Activated naive CD4-positive, alpha-beta T cell treated with anti-CD3 and anti-CD28 coated beads, Interleukin-2, amount 10 ng/mL, durations not matched to agents 7 days and 5 days (primary cell): Measurements from ENCODE around the gene CPM.
A peak's percentile ranks its signal among the peaks of the same experiment; 100 is the strongest.

Experiments used
- CTCF ChIA-PET: fragments of 350-600 bp; sonication (Branson Sonifier 250); formaldehyde crosslinking; loops from one replicate; lab custom pipeline; 2021; ENCODE audit warnings: antibody characterized with exemption; lab: Charles Lee
- DNase-seq: peaks from one replicate; pipeline ENCODE4 v3.0.0-alpha.2; 2020
- H3K27ac Mint-ChIP-seq: one replicate; pipeline ENCODE4 v1.8.0; 2021; ENCODE audit warnings: mild to moderate bottlenecking, moderate library complexity, mixed read lengths
- H3K27me3 Mint-ChIP-seq: one replicate; pipeline ENCODE4 v1.8.0; 2021; ENCODE audit warnings: mild to moderate bottlenecking, mixed read lengths
- H3K36me3 Mint-ChIP-seq: one replicate; pipeline ENCODE4 v1.8.0; 2021; ENCODE audit warnings: mixed read lengths
- H3K4me1 Mint-ChIP-seq: one replicate; pipeline ENCODE4 v1.8.0; 2021; ENCODE audit warnings: mixed read lengths
- H3K4me3 Mint-ChIP-seq: one replicate; pipeline ENCODE4 v1.8.0; 2021; ENCODE audit warnings: mild to moderate bottlenecking, moderate library complexity, mixed read lengths
- H3K9me3 Mint-ChIP-seq: one replicate; pipeline ENCODE4 v1.8.0; 2021; ENCODE audit warnings: mixed read lengths

The CPM gene

DNA sequence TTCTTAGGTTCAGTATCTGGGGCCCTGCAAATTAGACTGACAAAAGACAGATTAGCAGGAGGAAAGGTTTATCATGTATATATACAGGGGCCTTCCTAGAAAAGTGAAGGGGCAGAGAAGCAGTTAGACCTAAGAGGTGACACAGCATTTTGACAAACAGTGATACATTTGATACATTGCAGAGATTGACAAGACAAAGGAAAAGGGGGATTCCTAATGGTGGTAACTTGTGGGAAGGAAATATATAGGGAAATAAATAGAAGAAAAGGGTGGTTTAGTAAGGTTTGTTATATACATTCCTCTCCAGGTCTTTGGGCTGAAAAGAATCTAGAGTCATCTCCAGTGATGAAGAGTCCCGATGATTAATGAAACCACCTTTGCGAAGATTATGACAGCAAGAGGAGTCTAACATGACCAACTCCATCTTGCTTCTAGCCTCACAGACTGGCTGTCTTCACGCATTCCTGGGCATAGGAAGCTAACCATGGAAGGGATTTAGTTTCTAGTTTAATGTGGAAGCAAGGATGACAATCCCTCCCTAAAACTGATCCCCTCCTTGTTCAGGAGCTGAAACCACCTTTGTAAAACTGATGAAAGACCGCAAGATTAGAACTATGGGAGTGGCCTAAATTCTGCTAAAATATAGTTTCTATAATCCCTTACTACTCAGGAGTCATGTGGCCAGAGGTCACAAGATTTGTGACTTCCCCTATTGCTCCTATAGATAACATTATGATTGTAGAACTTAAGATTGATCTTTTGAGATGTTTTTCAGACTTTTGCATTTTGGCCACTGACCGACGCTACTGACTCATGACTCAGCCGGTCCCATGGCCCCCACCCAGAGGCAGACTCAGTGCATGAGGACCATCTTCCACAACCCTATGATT is 31.1 kb upstream of the CPM start:
- CTCF ChIA-PET: no interaction called here
- Mint-ChIP-seq H3K9me3 (peaks cover 4% of the 10 kb centered on the region), H3K4me3 (no peak overlapping the region), H3K27ac (no peak overlapping the region), H3K4me1 (peaks cover 7% of the 10 kb centered on the region), H3K36me3 (no peaks in the 10 kb centered on the region), H3K27me3 (no peaks in the 10 kb centered on the region)
- no peak for DNase-seq

- H3K27ac Mint-ChIP-seq: no peak overlapping the region
- H3K36me3 Mint-ChIP-seq: peaks cover 1% of the 10 kb centered on the region
- no peak overlapping the region for H3K4me3 Mint-ChIP-seq
- CTCF ChIA-PET: no interaction called here
- H3K4me1 Mint-ChIP-seq: peaks cover 16% of the 10 kb centered on the region
- peaks cover 6% of the 10 kb centered on the region for H3K9me3 Mint-ChIP-seq
- no peak for DNase-seq
- H3K27me3 Mint-ChIP-seq: no peaks in the 10 kb centered on the region
Measured at GRCh38 chr12:68962877-68963855, 30.2 kb upstream of the CPM start.

DNA sequence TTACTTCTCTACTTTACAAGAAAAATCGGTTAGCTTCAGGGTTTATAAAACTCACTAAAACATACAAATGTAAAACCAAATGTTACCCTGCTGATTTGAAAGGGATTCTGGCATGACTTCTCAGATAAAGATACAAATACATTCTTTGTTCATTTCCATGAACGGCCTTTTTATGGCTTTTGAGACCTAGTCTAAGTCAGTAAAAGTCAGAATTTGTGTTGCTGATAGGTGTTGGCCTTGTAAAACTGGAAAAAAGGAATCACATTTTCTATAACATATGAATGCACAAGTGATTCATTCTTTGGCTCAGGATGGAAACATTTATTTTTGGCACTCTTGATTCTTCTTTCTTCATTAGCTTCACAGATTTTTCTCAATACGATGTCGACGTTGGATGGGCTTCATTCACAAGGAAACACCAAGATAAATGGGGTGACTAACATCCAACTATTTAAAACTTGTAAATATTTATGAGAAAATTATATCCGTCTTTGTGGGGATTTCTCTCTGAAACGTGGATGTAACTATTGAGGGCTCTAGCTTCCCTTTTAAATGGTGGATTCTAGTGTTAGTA is 27.0 kb upstream of the CPM start:
- Mint-ChIP-seq H3K27me3 (no peaks in the 10 kb centered on the region), H3K4me3 (no peak overlapping the region), H3K27ac (no peak overlapping the region), H3K9me3 (peaks cover 11% of the 10 kb centered on the region), H3K4me1 (peaks cover 23% of the 10 kb centered on the region), H3K36me3 (peaks cover 1% of the 10 kb centered on the region)
- CTCF ChIA-PET: interaction anchor here (0.6 to 1.5 kb wide), 2 partner anchors 41 to 110 kb away, joined by 3 to 4 read pairs; no protein-coding TSS in a partner anchor
- no peak for DNase-seq

- Mint-ChIP-seq H3K4me3 (no peak overlapping the region), H3K27ac (no peak overlapping the region), H3K27me3 (no peaks in the 10 kb centered on the region), H3K4me1 (peaks cover 23% of the 10 kb centered on the region), H3K36me3 (peaks cover 1% of the 10 kb centered on the region), H3K9me3 (peaks cover 11% of the 10 kb centered on the region)
- no peak for DNase-seq
- CTCF ChIA-PET: interaction anchor here (0.6 to 1.5 kb wide), 3 partner anchors 42 to 111 kb away, joined by 3 to 4 read pairs (median 3); no protein-coding TSS in a partner anchor
Measured at GRCh38 chr12:68959143-68959858, 26.3 kb upstream of the CPM start.

DNA sequence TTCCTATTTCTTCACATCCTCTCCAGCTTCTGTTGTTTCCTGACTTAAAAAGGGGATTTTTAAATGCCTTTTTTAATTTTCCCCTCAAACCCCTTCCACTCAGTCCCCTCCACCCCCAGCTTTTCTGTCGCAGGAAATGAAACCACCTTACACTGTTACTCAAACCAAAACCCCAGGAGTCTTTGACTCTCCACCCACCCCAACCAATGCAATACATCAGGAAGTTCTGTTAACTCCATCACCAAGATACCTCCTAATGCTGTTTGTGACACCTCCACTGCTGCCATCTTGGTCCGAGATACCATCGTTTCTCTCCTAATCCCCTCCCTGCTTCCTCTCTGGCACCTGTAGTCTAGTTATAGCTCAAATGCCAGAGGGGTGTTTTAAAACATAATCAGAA is 25.4 kb upstream of the CPM start:
- peaks cover 11% of the 10 kb centered on the region for H3K9me3 Mint-ChIP-seq
- peaks cover 23% of the 10 kb centered on the region for H3K4me1 Mint-ChIP-seq
- peak overlapping the region; percentile 72 for H3K27ac Mint-ChIP-seq
- DNase-seq: peak; percentile 37
- H3K36me3 Mint-ChIP-seq: peaks cover 1% of the 10 kb centered on the region
- H3K27me3 Mint-ChIP-seq: no peaks in the 10 kb centered on the region
- H3K4me3 Mint-ChIP-seq: no peak overlapping the region
- CTCF ChIA-PET: interaction anchor here (1.5 kb wide), 1 partner anchor 94 kb away, joined by 3 read pairs; no protein-coding TSS in a partner anchor

GRCh38 chr12:68957273-68957672 is 24.3 kb upstream of the CPM start:
- no peak overlapping the region for H3K4me3 Mint-ChIP-seq
- peaks cover 23% of the 10 kb centered on the region for H3K4me1 Mint-ChIP-seq
- no peaks in the 10 kb centered on the region for H3K27me3 Mint-ChIP-seq
- H3K9me3 Mint-ChIP-seq: peaks cover 9% of the 10 kb centered on the region
- CTCF ChIA-PET: no interaction called here
- peaks cover 1% of the 10 kb centered on the region for H3K36me3 Mint-ChIP-seq
- DNase-seq: no peak
- no peak overlapping the region for H3K27ac Mint-ChIP-seq

DNA sequence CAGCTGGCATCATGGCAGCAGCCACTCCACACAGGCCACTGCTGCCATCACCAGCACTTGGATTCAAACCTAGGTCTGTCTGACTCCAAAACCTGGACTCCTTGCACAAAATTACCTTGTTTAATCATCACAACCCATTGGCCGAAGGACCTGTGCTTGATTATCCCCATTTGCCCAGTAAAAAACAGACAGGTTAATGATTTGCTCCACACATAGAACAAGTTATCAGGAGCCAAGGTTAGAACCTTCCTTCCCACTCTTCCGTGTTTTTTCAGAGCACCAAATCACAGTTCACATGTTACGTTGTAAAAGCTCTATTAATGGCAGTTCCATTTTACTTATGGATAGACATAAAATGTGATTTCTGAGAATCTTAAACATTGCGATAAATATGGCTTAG is 23.5 kb upstream of the CPM start:
- H3K27ac Mint-ChIP-seq: no peak overlapping the region
- DNase-seq: no peak
- no peaks in the 10 kb centered on the region for H3K27me3 Mint-ChIP-seq
- peaks cover 1% of the 10 kb centered on the region for H3K36me3 Mint-ChIP-seq
- peaks cover 9% of the 10 kb centered on the region for H3K9me3 Mint-ChIP-seq
- H3K4me1 Mint-ChIP-seq: peaks cover 23% of the 10 kb centered on the region
- no peak overlapping the region for H3K4me3 Mint-ChIP-seq
- CTCF ChIA-PET: no interaction called here

- peaks cover 1% of the 10 kb centered on the region for H3K36me3 Mint-ChIP-seq
- DNase-seq: no peak
- H3K9me3 Mint-ChIP-seq: peaks cover 7% of the 10 kb centered on the region
- no peak overlapping the region for H3K4me3 Mint-ChIP-seq
- CTCF ChIA-PET: no interaction called here
- no peaks in the 10 kb centered on the region for H3K27me3 Mint-ChIP-seq
- peaks cover 22% of the 10 kb centered on the region for H3K4me1 Mint-ChIP-seq
- H3K27ac Mint-ChIP-seq: no peak overlapping the region
Measured at GRCh38 chr12:68954811-68955210, 21.8 kb upstream of the CPM start.

GRCh38 chr12:68953536-68953935 is 20.6 kb upstream of the CPM start:
- Mint-ChIP-seq H3K36me3 (peaks cover 1% of the 10 kb centered on the region), H3K27ac (no peak overlapping the region)
- CTCF ChIA-PET: no interaction called here

DNA sequence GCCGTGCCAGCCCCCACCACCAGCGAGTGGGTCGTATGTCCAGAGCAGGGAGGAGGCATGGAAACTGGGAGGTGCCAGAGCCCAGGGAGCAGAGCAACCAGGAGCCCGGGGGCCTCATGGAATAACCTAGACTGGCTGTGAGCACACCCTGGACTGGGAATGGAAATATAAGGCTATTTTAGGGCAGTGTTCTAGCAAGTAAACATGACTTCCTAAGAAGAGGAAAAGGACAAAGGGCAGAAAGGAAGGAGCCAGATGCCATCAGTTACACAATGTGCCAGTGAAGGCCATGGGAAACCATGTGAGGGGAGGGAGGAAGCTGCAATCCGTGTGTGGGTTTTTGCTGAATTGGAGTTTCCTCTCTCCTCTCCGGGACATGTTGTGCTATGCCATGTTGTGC is 18.7 kb upstream of the CPM start:
- Mint-ChIP-seq H3K27me3 (no peaks in the 10 kb centered on the region), H3K9me3 (peaks cover 4% of the 10 kb centered on the region), H3K27ac (no peak overlapping the region), H3K4me1 (no peaks in the 10 kb centered on the region), H3K36me3 (no peaks in the 10 kb centered on the region), H3K4me3 (no peak overlapping the region)
- CTCF ChIA-PET: interaction anchor here (0.9 to 1.4 kb wide), 2 partner anchors 15 to 19 kb away, joined by 3 to 5 read pairs; no protein-coding TSS in a partner anchor
- no peak for DNase-seq

More at GRCh38 chr12:68953536-68953935, 20.6 kb upstream of the CPM start:
- no peak for DNase-seq
- peaks cover 7% of the 10 kb centered on the region for H3K9me3 Mint-ChIP-seq
- no peak overlapping the region for H3K4me3 Mint-ChIP-seq
- peaks cover 10% of the 10 kb centered on the region for H3K4me1 Mint-ChIP-seq
- H3K27me3 Mint-ChIP-seq: no peaks in the 10 kb centered on the region

- Mint-ChIP-seq H3K4me3 (no peak overlapping the region), H3K9me3 (no peaks in the 10 kb centered on the region), H3K27me3 (no peaks in the 10 kb centered on the region), H3K27ac (no peak overlapping the region), H3K36me3 (no peaks in the 10 kb centered on the region), H3K4me1 (no peaks in the 10 kb centered on the region)
- CTCF ChIA-PET: interaction anchor here (1.4 kb wide), 1 partner anchor 14 kb away, joined by 5 read pairs; no protein-coding TSS in a partner anchor
- no peak for DNase-seq
Measured at GRCh38 chr12:68950511-68950910, 17.5 kb upstream of the CPM start.

DNA sequence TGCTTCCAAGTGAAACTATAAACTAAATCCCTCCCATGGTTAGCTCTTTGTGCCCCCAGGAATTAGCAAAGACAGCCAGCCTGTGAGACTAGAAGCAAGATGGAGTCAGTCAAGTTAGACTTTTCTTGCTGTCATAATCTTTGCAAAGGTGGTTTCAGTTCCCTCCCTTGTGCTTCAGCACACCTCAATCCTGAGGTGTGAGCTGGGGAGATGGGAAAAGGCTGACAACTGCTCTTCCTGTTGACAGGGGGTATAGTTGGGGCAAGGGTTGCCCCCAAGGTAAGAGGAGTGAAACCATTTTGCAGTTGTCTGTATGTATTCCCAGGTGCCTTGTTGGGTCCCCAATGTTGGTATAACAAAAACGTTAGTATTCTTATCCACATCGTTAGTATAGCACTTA is 12.3 kb upstream of the CPM start:
- Mint-ChIP-seq H3K9me3 (no peaks in the 10 kb centered on the region), H3K36me3 (no peaks in the 10 kb centered on the region), H3K27me3 (peaks cover 3% of the 10 kb centered on the region), H3K4me1 (no peaks in the 10 kb centered on the region), H3K27ac (no peak overlapping the region), H3K4me3 (no peak overlapping the region)
- CTCF ChIA-PET: no interaction called here
- DNase-seq: no peak

DNA sequence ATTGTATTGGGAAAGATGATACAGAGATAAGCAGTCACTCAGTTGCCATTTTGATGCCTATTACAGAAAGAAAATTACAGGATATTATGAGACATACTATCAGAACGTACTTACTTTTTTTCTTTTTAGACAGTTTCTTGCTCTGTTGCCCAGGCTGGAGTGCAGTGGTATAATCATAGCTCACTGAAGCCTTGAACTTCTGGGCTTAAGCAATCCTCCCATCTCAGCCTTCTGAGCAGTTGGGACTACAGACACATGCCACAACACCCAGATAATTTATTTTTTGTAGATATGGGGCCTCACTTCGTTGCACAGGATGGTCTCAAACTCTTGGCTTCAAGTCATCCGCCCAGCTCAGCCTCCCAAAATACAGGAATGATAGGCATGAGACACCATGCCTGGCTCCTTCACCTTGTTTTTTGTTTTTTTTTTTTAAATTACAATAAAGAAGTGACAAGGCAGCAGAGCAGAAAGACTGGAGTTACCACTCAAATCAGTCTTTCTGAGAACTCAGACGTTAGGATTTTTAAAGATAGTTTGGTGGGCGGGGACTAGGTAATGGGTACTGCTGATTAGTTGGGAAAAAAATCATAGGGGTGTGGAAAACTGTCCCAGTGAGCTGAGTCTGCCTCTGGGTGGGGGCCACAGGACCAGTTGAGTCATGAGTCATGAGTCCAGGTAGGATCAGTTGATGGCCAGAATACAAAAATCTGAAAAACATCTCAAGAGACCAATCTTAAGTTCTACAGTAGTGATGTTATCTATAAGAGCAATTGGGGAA is 11.5 kb upstream of the CPM start:
- no peak overlapping the region for H3K27ac Mint-ChIP-seq
- H3K4me3 Mint-ChIP-seq: no peak overlapping the region
- no peaks in the 10 kb centered on the region for H3K36me3 Mint-ChIP-seq
- CTCF ChIA-PET: no interaction called here
- no peaks in the 10 kb centered on the region for H3K9me3 Mint-ChIP-seq
- DNase-seq: no peak
- peaks cover 3% of the 10 kb centered on the region for H3K27me3 Mint-ChIP-seq
- H3K4me1 Mint-ChIP-seq: no peaks in the 10 kb centered on the region
